ENCODE results near the gene SLC39A8.

DNA sequence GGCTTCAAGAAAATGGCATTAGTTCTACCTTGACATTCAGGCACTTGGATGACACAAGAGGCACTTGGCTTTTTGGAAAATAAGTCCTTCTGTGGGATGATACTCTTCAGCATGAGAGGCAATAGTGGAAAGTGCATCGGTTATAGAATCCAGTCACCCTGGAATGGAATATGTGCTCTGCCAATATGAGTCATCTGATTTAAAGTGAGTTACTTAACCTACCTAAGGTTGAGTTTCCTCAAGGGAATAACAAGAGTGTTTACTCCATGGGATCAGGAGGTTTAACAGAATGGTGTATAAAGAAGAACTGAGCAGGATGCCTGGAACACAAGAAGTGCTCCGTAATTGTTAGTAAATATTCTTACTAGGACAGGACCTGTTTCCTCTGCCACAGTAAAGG is 10.7 kb downstream of the SLC39A8 start:
- TF ChIP-seq EZH2phosphoT487 (IDR thresholded peaks at IDR 0.05; ENCODE audit: borderline replicate concordance) (no peak), SIN3A (IDR thresholded peaks at IDR 0.05; ENCODE audit: low read depth) (no peak), EZH2 (IDR thresholded peaks at IDR 0.05) (no peak)
- TF ChIP-seq, protein P1, sequence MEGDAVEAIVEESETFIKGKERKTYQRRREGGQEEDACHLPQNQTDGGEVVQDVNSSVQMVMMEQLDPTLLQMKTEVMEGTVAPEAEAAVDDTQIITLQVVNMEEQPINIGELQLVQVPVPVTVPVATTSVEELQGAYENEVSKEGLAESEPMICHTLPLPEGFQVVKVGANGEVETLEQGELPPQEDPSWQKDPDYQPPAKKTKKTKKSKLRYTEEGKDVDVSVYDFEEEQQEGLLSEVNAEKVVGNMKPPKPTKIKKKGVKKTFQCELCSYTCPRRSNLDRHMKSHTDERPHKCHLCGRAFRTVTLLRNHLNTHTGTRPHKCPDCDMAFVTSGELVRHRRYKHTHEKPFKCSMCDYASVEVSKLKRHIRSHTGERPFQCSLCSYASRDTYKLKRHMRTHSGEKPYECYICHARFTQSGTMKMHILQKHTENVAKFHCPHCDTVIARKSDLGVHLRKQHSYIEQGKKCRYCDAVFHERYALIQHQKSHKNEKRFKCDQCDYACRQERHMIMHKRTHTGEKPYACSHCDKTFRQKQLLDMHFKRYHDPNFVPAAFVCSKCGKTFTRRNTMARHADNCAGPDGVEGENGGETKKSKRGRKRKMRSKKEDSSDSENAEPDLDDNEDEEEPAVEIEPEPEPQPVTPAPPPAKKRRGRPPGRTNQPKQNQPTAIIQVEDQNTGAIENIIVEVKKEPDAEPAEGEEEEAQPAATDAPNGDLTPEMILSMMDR (IDR thresholded peaks at IDR 0.05 in 2 of 3, conservative IDR thresholded peaks at IDR 0.05 in 1 of 3; ENCODE audit: borderline replicate concordance in 1 of 3, insufficient read depth in 1 of 3, low read depth in 2 of 3, low read length in 2 of 3): no peak
- TF ChIP-seq, protein P2, sequence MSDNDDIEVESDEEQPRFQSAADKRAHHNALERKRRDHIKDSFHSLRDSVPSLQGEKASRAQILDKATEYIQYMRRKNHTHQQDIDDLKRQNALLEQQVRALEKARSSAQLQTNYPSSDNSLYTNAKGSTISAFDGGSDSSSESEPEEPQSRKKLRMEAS (IDR thresholded peaks at IDR 0.05): no peak
